ENCODE results near the gene ZNF438.

The ZNF438 gene

DNA sequence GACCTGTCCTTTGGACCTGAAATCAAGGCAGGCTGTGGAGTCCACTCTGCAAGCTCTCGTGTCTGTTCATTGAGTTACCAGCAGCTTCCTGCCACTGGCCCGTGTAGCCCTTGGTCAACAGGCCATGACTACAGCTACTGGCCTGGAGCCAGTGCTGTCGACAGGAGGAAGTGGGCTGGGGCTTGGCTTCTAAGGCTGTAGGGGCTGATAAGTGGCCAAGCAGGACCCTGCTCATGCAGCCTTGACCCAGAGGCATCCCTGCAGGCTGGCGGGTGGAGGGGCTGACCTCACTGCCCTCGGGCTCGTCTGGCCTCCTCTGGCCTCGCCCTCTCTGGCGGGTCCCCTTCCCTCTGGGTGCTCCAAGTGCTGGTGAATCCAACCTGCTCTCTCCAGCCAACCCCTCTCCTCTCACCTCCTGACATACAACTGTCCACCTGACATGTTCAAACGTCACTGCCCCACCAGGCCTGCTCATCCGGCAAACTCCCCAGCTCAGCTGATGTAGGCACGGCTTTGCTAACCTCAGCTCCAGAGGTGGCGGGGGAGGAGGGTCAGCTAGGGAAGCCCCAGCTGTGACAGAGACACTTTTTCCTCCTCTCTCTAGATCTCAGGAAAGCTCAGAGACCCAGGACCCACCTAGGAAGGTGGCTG lies 213.5 kb downstream of the ZNF438 start:
- no peak for DNase-seq (ENCODE audit: extremely low read depth, low read depth)
- TF ChIP-seq, protein P1, sequence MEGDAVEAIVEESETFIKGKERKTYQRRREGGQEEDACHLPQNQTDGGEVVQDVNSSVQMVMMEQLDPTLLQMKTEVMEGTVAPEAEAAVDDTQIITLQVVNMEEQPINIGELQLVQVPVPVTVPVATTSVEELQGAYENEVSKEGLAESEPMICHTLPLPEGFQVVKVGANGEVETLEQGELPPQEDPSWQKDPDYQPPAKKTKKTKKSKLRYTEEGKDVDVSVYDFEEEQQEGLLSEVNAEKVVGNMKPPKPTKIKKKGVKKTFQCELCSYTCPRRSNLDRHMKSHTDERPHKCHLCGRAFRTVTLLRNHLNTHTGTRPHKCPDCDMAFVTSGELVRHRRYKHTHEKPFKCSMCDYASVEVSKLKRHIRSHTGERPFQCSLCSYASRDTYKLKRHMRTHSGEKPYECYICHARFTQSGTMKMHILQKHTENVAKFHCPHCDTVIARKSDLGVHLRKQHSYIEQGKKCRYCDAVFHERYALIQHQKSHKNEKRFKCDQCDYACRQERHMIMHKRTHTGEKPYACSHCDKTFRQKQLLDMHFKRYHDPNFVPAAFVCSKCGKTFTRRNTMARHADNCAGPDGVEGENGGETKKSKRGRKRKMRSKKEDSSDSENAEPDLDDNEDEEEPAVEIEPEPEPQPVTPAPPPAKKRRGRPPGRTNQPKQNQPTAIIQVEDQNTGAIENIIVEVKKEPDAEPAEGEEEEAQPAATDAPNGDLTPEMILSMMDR (IDR thresholded peaks at IDR 0.05; ENCODE audit: low read depth, low read length) = no peak

DNA sequence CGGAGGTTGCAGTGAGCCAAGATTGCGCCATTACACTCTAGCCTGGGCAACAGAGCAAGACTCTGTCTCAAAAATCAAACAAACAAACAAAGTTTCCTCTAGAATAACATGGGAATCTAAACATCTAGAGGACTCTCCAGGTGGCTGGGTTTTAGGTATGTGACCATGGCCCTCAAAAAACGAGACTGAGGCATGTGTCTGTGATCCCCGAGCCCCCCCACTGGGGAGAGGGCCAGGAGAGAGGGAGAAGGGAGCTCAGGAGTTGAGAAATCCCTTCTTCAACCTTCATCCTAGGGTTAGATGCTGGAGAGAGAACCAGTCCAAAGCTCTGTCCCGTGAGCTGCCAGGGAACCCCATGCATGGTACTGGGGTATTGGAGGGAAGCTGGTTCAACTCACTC lies 214.1 kb downstream of the ZNF438 start:
- TF ChIP-seq, protein P1 (IDR thresholded peaks at IDR 0.05; ENCODE audit: low read depth, low read length) = no peak
- no peak for DNase-seq (ENCODE audit: extremely low read depth, low read depth)

DNA sequence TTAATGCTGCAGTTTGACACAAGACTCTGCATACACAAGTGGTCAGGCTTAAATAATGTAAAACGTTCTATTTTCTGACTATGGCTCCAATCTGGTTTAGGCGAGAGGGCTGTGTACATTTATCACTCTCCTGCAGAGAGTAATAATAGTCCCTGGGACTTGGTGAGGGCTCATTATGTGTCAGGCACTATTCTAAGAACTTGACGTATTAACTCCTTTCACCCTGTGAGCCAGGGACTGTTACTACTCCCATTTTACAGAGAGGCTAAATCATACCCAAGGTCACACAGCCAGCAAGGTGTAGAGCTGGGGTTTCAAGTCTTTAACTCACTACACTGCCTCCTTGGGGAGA lies 214.9 kb downstream of the ZNF438 start:
- no peak for DNase-seq (ENCODE audit: extremely low read depth, low read depth)
- TF ChIP-seq, protein P1 (IDR thresholded peaks at IDR 0.05; ENCODE audit: low read depth, low read length) = no peak

DNA sequence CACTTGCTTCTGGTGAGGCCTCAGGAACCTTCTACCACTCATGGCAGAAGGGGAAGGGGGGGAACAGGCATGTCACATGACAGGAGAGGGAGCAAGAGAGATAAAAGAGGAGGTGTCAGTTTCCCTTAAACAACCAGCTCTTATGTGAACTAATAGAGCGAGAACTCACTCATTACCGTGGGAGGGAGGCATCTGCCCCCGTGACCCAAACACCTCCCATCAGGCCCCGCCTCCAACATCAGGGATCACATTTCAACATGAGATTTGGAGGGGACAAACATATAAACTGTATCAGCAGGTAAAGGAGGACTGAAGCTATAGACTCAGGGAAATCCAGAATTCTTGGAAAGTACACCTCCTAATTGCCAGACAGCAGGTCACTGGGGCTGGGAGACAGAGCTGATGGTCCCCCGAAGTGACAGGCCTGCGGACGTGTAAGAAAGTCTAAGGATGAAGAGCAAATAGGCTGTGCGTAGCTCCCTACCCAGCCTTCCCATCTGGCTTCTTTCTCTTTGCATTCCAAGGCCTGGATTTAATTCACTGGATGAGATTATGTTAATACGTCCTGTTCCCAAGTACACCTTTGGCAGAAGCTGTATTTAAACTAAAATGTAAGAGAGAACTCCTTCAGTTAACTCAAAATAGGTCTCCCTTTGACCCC lies 215.4 kb downstream of the ZNF438 start:
- TF ChIP-seq, protein P1 (IDR thresholded peaks at IDR 0.05; ENCODE audit: low read depth, low read length) = no peak
- no peak for DNase-seq (ENCODE audit: extremely low read depth, low read depth)

DNA sequence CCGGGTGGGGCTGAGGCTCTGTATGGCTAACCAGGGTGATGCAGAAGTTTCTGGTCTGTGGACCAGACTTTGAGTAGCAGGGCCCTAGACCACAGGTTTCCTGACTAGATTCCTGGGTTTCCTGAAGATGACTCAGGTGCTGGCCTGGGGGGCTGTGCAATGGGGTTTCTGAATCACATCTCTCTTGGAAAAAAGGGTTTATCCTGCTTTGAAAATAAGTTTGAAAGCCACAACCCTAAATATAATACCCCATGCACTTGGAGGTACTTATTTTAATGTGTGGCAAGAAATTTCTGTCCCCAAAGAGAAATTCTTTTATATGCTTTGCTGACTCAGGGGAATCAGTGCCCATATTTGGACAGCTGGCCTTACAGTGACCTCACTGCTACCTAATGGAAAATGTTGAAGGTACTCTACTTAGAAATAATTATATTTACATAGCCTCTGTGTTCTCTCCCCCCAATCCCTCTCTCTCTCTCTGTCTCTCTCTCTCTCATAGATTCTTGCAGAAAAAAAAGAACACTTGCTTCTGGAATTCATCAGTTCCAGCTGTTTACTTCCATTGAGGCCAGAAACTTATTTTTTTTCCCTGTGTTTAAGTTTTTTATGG lies 217.7 kb downstream of the ZNF438 start:
- TF ChIP-seq, protein P1 (IDR thresholded peaks at IDR 0.05; ENCODE audit: low read depth, low read length) = no peak
- no peak for DNase-seq (ENCODE audit: extremely low read depth, low read depth)

DNA sequence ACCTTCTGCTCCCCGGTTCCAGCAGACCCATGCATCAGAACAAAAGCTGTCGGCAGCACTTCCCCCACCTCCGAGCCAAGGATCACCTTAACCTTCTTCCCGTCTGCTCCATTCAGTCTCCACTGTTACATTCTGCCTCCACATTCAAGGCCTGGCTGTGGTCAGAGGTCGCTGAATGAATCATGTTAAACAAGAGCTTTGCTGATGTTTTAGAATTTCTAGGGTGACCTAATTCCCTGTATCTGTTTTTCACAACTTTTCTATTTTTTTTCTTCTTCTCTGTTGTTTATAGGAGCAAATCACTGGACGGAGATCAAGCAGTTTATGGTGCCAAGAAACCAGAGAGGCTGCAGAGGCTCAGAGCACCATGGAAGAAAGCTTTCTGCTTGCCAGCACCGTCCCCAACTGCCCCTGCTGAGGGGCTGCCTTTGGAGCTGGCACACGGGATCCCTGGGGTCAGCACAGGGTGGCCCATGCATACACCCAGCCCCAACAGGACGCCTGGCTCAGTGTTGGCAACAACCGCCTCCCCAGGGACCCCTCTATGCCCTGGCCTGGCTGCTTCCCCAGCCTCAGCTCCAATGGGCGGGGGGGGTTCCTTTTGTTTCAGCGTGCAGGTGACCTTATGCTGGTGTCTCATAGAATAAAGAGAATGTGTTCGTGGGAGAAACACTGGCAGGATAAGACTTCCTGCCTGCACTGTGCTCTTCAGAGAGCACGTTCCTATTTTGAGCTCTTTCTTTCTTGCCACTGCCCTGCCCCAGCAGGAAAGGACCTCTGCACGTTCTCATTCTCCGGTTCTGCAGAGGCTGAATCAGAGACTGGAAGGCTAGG lies 219.4 kb downstream of the ZNF438 start:
- TF ChIP-seq, protein P1 (IDR thresholded peaks at IDR 0.05; ENCODE audit: low read depth, low read length) = no peak
- DNase-seq (ENCODE audit: extremely low read depth, low read depth) = no peak
